HEK293 (cell line): ENCODE measurements around the gene AFF3.
A peak's percentile ranks its signal among the peaks of the same experiment; 100 is the strongest.

Experiments used
- CTCF ChIA-PET: fragments of 350-600 bp; formaldehyde crosslinking; extraction: SDS; loops from one replicate; lab custom pipeline; 2021; ENCODE audit warnings: antibody characterized with exemption; lab: Yijun Ruan, JAX
- POLR2A ChIA-PET: fragments of 300-600 bp; formaldehyde crosslinking; extraction: SDS; loops from one replicate; lab custom pipeline; 2020; ENCODE audit warnings: antibody characterized with exemption, inconsistent platforms; lab: Yijun Ruan, JAX
- H3K27ac ChIP-seq: fragments of 200-500 bp; sonication (Bioruptor generic); 2 replicates; pipeline ENCODE4 v1.5.1; 2014; ENCODE audit warnings: low read depth, low read length, control low read depth, inconsistent platforms; ENCODE audit errors: extremely low read depth
- H3K36me3 ChIP-seq, 2 experiments: fragments of 200-500 bp in 1 of 2; sonication (Bioruptor generic) in 1 of 2; 1 replicate in 1 of 2; 2 replicates in 1 of 2; pipeline ENCODE4 v1.5.1; 2014 to 2017; ENCODE audit warnings: inconsistent platforms in 2 of 2, low read length in 2 of 2; ENCODE audit not compliant: control insufficient read depth in 2 of 2, insufficient read depth in 1 of 2
- H3K4me1 ChIP-seq: fragments of 200-500 bp; sonication (Bioruptor generic); 2 replicates; pipeline ENCODE4 v1.5.1; 2014; ENCODE audit warnings: mild to moderate bottlenecking, low read length, inconsistent platforms; ENCODE audit not compliant: control insufficient read depth, insufficient read depth
- H3K4me3 ChIP-seq: 2 replicates; pipeline ENCODE4 v1.5.1; 2011; ENCODE audit warnings: low read depth, mild to moderate bottlenecking, control low read depth, low read length, moderate library complexity
- H3K9me3 ChIP-seq: fragments of 200-500 bp; sonication (Bioruptor generic); 2 replicates; pipeline ENCODE4 v1.5.1; 2014; ENCODE audit warnings: low read depth, low read length, inconsistent platforms; ENCODE audit not compliant: control insufficient read depth, insufficient read depth
- GLIS1 ChIP-seq: fragments of 450-650 bp; formaldehyde crosslinking; IDR thresholded peaks from 2 replicates; pipeline ENCODE4 v1.5.1; 2016; ENCODE audit warnings: missing biosample characterization, missing genetic modification characterization
- OSR2 ChIP-seq: fragments of 450-650 bp; formaldehyde crosslinking; IDR thresholded peaks from 2 replicates; pipeline ENCODE4 v1.5.1; 2016; ENCODE audit warnings: missing biosample characterization, missing genetic modification characterization
- PRDM1 ChIP-seq: fragments of 450-650 bp; formaldehyde crosslinking; IDR thresholded peaks from 2 replicates; pipeline ENCODE4; 2016; ENCODE audit warnings: missing biosample characterization, missing genetic modification characterization
- WT1 ChIP-seq: fragments of 450-650 bp; formaldehyde crosslinking; IDR thresholded peaks from 2 replicates; pipeline ENCODE4 v1.5.1; 2016; ENCODE audit warnings: missing biosample characterization, missing genetic modification characterization
- ZBTB48 ChIP-seq: fragments of 450-650 bp; formaldehyde crosslinking; IDR thresholded peaks from 2 replicates; pipeline ENCODE4 v1.5.1; 2016; ENCODE audit warnings: missing biosample characterization, missing genetic modification characterization
- ZFP37 ChIP-seq: fragments of 450-650 bp; formaldehyde crosslinking; IDR thresholded peaks from 2 replicates; pipeline ENCODE4 v1.5.1; 2016; ENCODE audit warnings: missing biosample characterization, missing genetic modification characterization
- ZNF121 ChIP-seq: fragments of 450-650 bp; formaldehyde crosslinking; IDR thresholded peaks from 2 replicates; pipeline ENCODE4 v1.5.1; 2016; ENCODE audit warnings: missing biosample characterization, missing genetic modification characterization
- ZNF266 ChIP-seq: fragments of 450-650 bp; formaldehyde crosslinking; IDR thresholded peaks from 2 replicates; pipeline ENCODE4 v1.5.1; 2016; ENCODE audit warnings: missing biosample characterization, missing genetic modification characterization, low read depth
- ZNF341 ChIP-seq: fragments of 450-650 bp; formaldehyde crosslinking; IDR thresholded peaks from 2 replicates; pipeline ENCODE4; 2016; ENCODE audit warnings: low read depth, missing biosample characterization, missing genetic modification characterization
- ZNF561 ChIP-seq: fragments of 450-650 bp; IDR thresholded peaks from 2 replicates; pipeline ENCODE4 v1.5.1; 2018; ENCODE audit warnings: missing biosample characterization, missing genetic modification characterization, borderline replicate concordance
- ZNF777 ChIP-seq: fragments of 450-650 bp; formaldehyde crosslinking; IDR thresholded peaks from 2 replicates; pipeline ENCODE4 v1.5.1; 2017; ENCODE audit warnings: missing biosample characterization, missing genetic modification characterization, borderline replicate concordance
- ZSCAN23 ChIP-seq: fragments of 450-650 bp; formaldehyde crosslinking; IDR thresholded peaks from 2 replicates; pipeline ENCODE4 v1.5.1; 2016; ENCODE audit warnings: missing biosample characterization, missing genetic modification characterization
- TF ChIP-seq, protein P1 (sequence below): fragments of 450-650 bp; IDR thresholded peaks from 2 replicates; pipeline ENCODE4 v1.5.1; 2018; ENCODE audit warnings: missing biosample characterization, missing genetic modification characterization
- TF ChIP-seq, protein P2 (sequence below): fragments of 450-650 bp; formaldehyde crosslinking; IDR thresholded peaks from 2 replicates; pipeline ENCODE4 v1.5.1; 2016; ENCODE audit warnings: missing biosample characterization, missing genetic modification characterization
- TF ChIP-seq, protein P3 (sequence below): fragments of 450-650 bp; formaldehyde crosslinking; IDR thresholded peaks from 2 replicates; pipeline ENCODE4 v1.5.1; 2016; ENCODE audit warnings: missing biosample characterization, missing genetic modification characterization
- TF ChIP-seq, protein P4 (sequence below): fragments of 450-650 bp; formaldehyde crosslinking; IDR thresholded peaks from 2 replicates; pipeline ENCODE4 v1.5.1; 2016; ENCODE audit warnings: missing biosample characterization, missing genetic modification characterization
- TF ChIP-seq, protein P5 (sequence below): fragments of 450-650 bp; formaldehyde crosslinking; IDR thresholded peaks from 2 replicates; pipeline ENCODE4 v1.5.1; 2016; ENCODE audit warnings: missing biosample characterization, missing genetic modification characterization

AFF3 gene

DNA sequence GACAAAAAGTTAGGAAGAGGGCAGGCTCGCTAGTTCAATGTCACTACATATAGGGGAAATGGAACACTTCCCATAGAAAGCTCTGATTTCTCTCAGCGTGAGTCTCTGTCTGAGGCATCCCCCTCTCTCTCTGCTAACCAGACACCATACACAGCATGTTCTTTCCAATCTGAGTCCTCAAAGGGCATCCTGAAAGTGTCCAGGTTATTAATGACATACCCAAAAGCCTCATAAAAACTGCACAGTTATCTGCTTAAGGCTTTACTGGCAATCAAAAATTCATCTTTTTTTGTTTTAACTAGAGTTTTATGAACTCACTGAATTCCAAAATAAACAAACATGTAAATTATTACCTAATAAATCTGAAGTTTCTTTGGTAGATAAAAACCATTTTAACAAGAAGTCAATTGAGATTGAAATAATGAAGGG is 137.4 kb downstream of the AFF3 start (continued):
- TF ChIP-seq ZBTB48 (no peak), ZFP37 (tag by site-specific recombination) (no peak), ZNF561 (tag by site-specific recombination) (peak; percentile 35; the same call in 1 of the 2 replicates), PRDM1 (tag by site-specific recombination) (0 out of 2 replicates have a peak, but pooled peaks have one; percentile 50)
- TF ChIP-seq, protein P1, sequence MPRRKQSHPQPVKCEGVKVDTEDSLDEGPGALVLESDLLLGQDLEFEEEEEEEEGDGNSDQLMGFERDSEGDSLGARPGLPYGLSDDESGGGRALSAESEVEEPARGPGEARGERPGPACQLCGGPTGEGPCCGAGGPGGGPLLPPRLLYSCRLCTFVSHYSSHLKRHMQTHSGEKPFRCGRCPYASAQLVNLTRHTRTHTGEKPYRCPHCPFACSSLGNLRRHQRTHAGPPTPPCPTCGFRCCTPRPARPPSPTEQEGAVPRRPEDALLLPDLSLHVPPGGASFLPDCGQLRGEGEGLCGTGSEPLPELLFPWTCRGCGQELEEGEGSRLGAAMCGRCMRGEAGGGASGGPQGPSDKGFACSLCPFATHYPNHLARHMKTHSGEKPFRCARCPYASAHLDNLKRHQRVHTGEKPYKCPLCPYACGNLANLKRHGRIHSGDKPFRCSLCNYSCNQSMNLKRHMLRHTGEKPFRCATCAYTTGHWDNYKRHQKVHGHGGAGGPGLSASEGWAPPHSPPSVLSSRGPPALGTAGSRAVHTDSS (tag by site-specific recombination): peak; percentile 52; the same call in 1 of the 2 replicates
- TF ChIP-seq, protein P2, sequence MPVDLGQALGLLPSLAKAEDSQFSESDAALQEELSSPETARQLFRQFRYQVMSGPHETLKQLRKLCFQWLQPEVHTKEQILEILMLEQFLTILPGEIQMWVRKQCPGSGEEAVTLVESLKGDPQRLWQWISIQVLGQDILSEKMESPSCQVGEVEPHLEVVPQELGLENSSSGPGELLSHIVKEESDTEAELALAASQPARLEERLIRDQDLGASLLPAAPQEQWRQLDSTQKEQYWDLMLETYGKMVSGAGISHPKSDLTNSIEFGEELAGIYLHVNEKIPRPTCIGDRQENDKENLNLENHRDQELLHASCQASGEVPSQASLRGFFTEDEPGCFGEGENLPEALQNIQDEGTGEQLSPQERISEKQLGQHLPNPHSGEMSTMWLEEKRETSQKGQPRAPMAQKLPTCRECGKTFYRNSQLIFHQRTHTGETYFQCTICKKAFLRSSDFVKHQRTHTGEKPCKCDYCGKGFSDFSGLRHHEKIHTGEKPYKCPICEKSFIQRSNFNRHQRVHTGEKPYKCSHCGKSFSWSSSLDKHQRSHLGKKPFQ (tag by site-specific recombination): peak; percentile 60; the same call in 1 of the 2 replicates

DNA sequence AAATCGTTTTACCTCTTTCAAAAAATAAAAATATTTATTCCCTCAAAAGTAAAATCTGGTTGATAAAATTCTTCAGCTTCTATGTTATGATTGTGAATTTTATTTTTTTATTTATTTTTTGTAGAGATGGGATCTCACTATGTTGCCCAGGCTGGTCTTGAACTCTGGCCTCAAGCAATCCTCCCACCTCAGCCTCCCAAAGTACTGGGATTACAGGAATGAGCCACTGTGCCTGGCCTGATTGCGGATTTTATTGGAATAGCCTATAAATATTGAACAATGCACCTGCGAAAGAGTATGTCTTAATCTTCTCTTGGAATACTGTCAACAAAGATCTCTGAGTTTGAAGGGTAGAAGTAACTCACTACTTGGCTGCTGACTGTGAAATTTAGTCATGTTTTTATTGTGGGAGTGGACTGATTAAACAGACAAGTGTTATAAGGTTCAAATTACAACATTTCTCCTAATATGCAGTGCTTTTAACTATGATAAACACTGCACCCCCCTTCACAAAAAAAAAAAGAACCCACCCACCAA is 138.0 kb downstream of the AFF3 start:
- TF ChIP-seq, protein P3, sequence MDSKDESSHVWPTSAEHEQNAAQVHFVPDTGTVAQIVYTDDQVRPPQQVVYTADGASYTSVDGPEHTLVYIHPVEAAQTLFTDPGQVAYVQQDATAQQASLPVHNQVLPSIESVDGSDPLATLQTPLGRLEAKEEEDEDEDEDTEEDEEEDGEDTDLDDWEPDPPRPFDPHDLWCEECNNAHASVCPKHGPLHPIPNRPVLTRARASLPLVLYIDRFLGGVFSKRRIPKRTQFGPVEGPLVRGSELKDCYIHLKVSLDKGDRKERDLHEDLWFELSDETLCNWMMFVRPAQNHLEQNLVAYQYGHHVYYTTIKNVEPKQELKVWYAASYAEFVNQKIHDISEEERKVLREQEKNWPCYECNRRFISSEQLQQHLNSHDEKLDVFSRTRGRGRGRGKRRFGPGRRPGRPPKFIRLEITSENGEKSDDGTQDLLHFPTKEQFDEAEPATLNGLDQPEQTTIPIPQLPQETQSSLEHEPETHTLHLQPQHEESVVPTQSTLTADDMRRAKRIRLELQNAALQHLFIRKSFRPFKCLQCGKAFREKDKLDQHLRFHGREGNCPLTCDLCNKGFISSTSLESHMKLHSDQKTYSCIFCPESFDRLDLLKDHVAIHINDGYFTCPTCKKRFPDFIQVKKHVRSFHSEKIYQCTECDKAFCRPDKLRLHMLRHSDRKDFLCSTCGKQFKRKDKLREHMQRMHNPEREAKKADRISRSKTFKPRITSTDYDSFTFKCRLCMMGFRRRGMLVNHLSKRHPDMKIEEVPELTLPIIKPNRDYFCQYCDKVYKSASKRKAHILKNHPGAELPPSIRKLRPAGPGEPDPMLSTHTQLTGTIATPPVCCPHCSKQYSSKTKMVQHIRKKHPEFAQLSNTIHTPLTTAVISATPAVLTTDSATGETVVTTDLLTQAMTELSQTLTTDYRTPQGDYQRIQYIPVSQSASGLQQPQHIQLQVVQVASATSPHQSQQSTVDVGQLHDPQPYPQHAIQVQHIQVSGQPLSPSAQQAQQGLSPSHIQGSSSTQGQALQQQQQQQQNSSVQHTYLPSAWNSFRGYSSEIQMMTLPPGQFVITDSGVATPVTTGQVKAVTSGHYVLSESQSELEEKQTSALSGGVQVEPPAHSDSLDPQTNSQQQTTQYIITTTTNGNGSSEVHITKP (tag by site-specific recombination): peak; percentile 49
- TF ChIP-seq ZNF121 (peak; percentile 98), OSR2 (tag by site-specific recombination) (peak; percentile 40; the same call in 1 of the 2 replicates), ZNF266 (tag by site-specific recombination) (no peak), ZSCAN23 (tag by site-specific recombination) (no peak), ZNF777 (no peak), WT1 (tag by site-specific recombination) (no peak), GLIS1 (tag by site-specific recombination) (no peak), ZNF341 (tag by site-specific recombination) (no peak)
- TF ChIP-seq, protein P4, sequence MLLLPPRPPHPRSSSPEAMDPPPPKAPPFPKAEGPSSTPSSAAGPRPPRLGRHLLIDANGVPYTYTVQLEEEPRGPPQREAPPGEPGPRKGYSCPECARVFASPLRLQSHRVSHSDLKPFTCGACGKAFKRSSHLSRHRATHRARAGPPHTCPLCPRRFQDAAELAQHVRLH (tag by site-specific recombination): no peak
- TF ChIP-seq, protein P5, sequence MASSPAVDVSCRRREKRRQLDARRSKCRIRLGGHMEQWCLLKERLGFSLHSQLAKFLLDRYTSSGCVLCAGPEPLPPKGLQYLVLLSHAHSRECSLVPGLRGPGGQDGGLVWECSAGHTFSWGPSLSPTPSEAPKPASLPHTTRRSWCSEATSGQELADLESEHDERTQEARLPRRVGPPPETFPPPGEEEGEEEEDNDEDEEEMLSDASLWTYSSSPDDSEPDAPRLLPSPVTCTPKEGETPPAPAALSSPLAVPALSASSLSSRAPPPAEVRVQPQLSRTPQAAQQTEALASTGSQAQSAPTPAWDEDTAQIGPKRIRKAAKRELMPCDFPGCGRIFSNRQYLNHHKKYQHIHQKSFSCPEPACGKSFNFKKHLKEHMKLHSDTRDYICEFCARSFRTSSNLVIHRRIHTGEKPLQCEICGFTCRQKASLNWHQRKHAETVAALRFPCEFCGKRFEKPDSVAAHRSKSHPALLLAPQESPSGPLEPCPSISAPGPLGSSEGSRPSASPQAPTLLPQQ: 0 out of 2 replicates have a peak, but pooled peaks have one; percentile 3
- Histone ChIP-seq H3K27ac (no peak overlapping the region; the same call in 1 of the 2 replicates), H3K36me3 (peaks cover 0 to 3% of the 10 kb centered on the region in 2 experiments; a peak in 1 of 3 replicates), H3K9me3 (no peaks in the 10 kb centered on the region), H3K4me1 (peaks cover 13% of the 10 kb centered on the region; the same call in 1 of the 2 replicates), H3K4me3 (no peak overlapping the region)
- ChIA-PET POLR2A (no interaction called here), CTCF (interaction anchor here (0.6 kb wide), 1 partner anchor 14 kb away, joined by 3 read pairs; no protein-coding TSS in a partner anchor)
